HG03457 (cell line): ENCODE results near the gene CNNM3.
"Not testable (repeated sequence)": the region's sequence is repeated elsewhere in the genome, so short reads cannot be mapped to it uniquely, and the experiment has no call there.

ENCODE experiments used
- ATAC-seq: cut with Tn5 transposase; IDR thresholded peaks from one replicate; pipeline ENCODE4 v1.9.1; 2021; ENCODE audit warnings: moderate number of reproducible peaks; ENCODE audit not compliant: unreplicated experiment

The CNNM3 gene

GRCh38 chr2:96798733-96799622 lies 17.1 kb upstream of the CNNM3 start:
- ATAC-seq, result no peak

GRCh38 chr2:96799623-96799935 lies 16.5 kb upstream of the CNNM3 start:
- ATAC-seq, result no peak

GRCh38 chr2:96800061-96801004 lies 15.7 kb upstream of the CNNM3 start:
- no peak for ATAC-seq

GRCh38 chr2:96801005-96801785 lies 14.9 kb upstream of the CNNM3 start:
- no peak for ATAC-seq

DNA sequence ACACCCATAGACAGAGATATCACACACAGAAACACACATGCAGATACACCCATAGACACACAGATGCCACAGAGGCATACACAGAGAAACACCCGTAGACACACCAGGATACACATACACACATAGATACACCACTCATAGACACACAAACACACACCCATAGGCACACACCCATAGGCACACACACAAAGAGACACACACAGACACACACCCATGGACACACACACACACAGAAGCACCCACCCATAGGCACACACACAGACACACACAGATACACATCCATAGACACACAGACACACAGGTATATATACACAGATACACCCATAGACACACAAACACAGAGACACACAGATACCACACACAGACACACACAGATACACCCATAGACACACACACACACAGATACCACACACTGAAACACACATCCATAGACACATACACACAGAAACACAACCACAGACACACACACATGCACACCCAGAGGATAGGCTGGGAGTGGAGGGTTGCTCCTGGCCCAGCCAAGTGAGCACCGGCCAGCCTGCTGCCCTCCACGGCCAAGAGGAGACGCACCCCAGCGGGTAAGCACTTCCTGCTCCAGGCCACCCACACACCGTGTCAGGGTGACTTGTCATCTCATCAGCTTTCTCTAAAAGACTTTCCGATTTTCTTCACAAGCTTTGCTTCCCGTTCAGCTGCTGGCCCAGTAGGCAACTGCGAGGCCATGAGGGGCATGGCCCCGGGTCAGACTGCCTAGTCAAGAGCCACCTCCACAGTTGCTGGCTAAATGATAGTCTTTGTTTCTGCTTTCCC lies 14.1 kb upstream of the CNNM3 start:
- no peak for ATAC-seq

DNA sequence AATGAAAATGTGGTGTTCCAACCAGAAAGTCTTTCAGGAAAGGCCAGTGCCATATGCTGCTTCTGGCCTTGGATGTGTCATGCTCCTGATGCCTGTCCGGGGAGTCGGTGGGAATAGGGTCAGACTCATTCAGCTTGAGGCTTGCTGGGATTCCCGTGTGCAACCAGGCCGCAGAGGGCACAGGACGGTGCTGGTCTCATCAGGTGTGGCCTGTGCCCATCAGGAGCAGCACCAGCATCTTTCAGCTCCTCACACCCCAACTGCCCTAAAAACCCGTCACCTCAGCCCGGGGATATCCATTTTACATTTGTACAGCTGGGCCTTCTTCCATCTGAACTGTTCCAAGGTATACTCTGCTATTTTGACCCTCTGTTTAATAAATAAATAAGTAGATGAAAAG lies 13.3 kb upstream of the CNNM3 start:
- no peak for ATAC-seq

DNA sequence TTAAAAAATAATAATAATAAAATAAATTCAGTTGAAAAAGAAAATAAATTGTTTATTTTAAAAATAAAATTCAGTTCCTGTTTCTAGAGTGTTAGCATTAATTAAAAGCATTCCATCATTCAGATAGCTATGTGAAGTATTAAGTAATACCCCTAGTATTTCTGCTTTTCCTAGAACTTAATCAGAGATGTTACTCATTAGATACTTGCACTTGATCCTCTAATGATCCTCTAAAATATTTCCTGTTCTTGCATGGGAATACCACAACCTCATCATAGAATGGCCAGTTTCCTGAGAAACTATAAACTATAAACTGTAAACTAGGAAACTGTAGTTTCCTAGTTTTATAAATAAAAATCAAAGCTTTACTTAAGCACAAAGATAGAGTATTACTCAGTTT lies 11.1 kb upstream of the CNNM3 start:
- no peak for ATAC-seq

- not testable (repeated sequence) for ATAC-seq
Observed at GRCh38 chr2:96805946-96806345, 10.1 kb upstream of the CNNM3 start.

DNA sequence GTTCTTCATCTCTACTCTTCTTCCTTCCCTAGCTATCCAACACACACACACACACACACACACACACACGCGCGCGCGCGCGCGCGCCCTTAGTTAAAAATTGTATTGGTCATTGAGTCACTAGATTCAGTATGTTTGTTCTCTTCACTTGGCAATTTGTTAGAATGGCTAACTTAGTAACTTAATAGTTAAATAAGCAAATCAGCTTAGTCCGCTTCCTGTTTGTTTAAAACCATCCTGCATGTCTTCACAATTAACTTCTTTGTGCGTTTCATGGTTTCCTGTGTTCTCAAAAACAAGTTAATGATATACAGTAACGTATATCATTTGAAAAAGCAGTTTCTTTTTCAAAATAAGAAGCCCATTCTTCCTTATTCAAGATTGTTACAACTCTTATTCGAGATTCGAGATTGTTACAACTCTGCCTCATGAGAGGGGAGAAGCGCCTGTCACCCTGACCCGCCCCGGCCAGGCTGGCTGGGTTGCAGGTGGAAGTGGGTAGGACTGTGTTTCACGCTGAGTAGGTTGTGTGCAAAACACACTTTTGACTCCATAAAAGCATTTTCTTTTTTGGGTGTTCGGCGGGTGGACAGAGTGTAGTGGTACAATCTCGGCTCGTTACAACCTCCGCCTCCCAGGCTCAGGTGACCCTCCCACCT lies 9.5 kb upstream of the CNNM3 start:
- ATAC-seq, result no peak

GRCh38 chr2:96807127-96807471 lies 9.0 kb upstream of the CNNM3 start:
- ATAC-seq, result no peak

GRCh38 chr2:96808176-96808837 lies 7.8 kb upstream of the CNNM3 start:
- ATAC-seq, result no peak

- ATAC-seq, result no peak
Observed at GRCh38 chr2:96809216-96809882, 6.7 kb upstream of the CNNM3 start.

DNA sequence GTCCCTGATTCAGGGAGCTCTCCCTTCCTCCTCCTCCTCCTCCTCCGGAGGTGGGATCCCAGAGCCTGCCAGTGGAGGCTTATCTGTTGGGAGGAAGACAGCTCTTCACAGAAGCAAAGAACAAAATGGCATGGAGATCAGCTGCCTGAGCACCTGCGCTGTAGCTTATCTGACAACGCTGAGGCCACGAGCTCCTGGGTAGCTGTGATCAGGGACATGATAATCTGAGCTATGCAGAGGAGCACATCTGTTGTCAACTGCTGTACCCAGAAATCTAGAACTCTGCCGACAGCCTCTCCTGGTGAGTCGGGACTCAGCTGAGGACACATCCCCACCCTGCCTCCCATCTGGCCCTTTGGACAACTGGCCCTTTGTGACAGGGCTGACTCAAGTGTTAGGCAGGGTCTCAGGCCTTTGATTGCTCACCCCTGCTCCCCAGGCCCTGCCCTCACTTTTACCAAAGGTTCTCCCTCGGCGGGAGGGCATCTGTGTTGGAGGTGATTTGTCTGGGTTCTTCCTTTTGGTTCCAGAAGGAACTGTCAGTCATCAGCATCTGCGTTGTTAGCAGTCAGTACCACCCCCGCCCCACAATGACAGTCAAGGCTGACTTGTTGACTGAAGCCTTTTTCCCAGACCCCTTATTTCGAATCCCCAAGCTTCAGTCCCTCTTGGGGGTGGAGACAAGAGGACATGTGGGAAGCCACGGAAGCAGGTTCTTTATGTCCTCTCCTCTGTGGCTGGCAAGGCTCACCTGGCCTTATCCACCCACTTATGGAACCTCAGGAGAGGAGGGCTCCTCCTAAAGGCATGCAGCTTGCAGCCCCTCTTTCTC lies 5.9 kb upstream of the CNNM3 start:
- ATAC-seq, result no peak

- ATAC-seq, result no peak
Observed at GRCh38 chr2:96810783-96811192, 5.3 kb upstream of the CNNM3 start.

- ATAC-seq, result no peak
Observed at GRCh38 chr2:96811917-96812316, 4.2 kb upstream of the CNNM3 start.

- no peak for ATAC-seq
Observed at GRCh38 chr2:96813656-96814055, 2.4 kb upstream of the CNNM3 start.

DNA sequence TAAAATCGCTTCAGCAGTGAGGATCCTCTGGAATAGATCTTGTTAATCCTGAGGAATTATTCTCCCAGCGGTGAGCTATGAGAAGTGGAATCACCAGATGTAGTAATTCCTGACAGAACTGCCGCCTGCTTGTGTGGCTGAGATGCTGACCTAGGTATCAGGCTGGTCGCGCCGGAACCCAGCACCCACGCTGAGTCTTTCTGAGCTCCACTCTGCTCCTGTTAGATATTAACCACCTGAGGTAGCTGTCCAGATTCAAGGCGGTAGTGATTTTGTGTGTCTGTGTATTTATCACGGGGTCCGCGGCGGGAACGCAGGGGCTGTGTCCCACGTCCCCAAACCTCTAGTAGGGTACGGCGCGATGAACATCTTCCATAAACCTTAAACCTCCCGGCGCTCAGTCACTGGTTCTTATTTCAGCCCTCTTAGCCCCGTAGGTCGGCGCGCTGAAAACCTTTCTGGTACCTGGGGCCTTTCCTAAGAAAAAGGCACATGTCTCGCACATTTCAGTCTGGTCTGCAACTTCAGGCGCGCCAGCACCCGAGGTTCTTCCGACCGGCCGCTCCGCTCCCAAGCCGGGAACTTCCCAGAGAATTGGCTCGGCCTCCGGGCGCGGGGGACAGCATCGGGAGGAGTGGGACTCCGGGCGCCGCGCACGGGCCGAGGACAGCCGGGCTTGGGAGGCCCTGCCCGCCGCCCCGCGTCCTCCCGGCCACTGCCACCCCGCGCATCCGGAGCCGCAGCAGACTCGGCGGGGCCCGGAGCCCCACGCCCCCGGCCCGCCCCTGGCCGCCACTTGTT lies 542 bp upstream of the CNNM3 start:
- ATAC-seq, result no peak
